GM12865 (cell line): ENCODE data around the gene CDHR4.

Experiments used
- DNase-seq: peaks from one replicate; pipeline ENCODE4 v3.0.0; 2010; ENCODE audit warnings: low read depth
- H3K4me3 ChIP-seq: 2 replicates; pipeline ENCODE4 v1.5.1; 2011; ENCODE audit warnings: mild to moderate bottlenecking, low read depth, low read length, control low read depth
- TF ChIP-seq, protein P1 (sequence below): IDR thresholded peaks from 2 replicates; pipeline ENCODE4 v1.5.1; 2011; ENCODE audit warnings: low read length, control low read depth, low read depth, inconsistent platforms; ENCODE audit not compliant: insufficient read depth; ENCODE audit errors: missing control alignments

Gene CDHR4

DNA sequence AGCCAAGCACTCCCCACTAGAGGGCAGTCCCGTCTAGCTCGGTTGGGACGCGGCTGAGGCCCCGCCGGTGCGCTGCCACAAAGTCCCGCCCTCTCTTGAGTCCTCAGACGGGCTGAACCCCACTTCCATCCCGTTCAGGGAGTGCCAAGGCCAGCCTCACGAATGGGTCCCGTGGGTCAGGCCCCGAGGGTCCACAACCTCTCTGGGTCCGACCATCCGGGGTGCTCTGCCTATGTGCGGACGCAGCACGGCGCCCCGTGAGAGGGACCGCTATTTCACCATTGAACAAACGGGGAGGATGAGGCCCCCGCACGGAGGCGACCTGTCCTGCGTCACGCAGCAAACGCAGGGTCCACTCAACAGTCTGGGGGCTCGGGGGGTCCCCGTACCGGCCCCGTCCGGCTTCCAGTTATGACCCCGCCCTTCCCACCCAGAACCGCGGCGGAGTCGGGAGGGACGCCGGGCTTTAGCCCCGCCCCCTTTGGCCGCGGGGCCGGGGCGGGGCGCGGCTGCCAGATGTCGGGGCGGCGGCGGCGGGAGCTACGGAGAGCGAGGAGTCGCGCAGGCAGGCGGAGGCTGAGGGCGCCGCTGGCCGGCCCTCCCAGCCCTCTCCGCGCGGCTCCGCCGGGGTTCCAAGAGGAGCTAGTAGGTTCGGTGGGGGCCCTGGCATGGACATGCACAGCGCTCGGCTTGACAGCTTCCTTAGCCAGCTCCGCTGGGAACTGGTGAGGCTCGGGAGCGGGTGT, 3.2 kb upstream of the CDHR4 start, which contains the start of gene INKA1:
Gene INKA1 (plus strand): TSS at position 543 of the 746 bp plus-strand sequence. CDS start 132 bp downstream, at position 675.
- DNase-seq, result peak; percentile 92
- peak within 1 kb of the TSS; percentile 89 for H3K4me3 ChIP-seq
- TF ChIP-seq, protein P1, sequence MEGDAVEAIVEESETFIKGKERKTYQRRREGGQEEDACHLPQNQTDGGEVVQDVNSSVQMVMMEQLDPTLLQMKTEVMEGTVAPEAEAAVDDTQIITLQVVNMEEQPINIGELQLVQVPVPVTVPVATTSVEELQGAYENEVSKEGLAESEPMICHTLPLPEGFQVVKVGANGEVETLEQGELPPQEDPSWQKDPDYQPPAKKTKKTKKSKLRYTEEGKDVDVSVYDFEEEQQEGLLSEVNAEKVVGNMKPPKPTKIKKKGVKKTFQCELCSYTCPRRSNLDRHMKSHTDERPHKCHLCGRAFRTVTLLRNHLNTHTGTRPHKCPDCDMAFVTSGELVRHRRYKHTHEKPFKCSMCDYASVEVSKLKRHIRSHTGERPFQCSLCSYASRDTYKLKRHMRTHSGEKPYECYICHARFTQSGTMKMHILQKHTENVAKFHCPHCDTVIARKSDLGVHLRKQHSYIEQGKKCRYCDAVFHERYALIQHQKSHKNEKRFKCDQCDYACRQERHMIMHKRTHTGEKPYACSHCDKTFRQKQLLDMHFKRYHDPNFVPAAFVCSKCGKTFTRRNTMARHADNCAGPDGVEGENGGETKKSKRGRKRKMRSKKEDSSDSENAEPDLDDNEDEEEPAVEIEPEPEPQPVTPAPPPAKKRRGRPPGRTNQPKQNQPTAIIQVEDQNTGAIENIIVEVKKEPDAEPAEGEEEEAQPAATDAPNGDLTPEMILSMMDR, result peak; percentile 93

DNA sequence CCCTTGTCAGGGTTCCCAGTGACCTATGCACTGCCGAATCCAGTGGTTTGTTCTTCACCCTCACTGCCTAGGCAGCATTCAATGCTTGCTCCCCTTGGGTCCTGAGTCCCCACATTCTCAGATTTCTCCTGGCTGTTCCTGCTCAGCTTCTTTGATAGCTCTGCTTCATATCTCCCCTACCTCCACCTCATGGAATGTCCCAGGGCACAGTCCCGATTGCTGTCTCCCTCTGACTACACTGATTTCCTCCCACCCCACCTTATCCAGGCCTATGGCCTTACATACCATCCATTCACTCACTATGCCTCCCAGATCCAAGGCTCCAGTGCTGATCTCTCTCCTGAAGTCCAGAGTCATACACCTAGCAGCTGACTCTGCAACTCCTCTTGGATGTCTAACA, 1.5 kb upstream of the CDHR4 start:
- H3K4me3 ChIP-seq, result no peak overlapping the region
- TF ChIP-seq, protein P1, result no peak
- no peak for DNase-seq

DNA sequence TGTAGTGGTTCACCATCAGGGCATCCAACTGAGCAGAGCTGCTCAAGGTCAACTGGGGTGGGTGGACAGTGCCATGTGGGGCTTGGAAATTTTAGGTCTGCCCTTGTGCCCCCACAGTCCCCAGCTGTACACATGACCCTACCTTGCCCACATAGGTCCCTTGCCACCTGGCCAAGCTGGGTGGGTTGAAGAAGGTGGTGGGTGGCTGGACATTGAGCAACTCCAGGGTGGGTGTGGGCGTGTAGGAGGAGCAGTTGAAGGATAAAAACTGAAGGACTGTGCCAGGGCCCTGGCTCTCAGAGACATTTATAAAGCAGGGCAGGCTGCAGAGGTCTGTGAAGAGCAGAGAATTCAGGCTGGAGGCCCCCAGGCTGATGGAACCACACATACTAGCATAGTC, 568 bp downstream of the CDHR4 start:
- H3K4me3 ChIP-seq, result no peak overlapping the region

DNA sequence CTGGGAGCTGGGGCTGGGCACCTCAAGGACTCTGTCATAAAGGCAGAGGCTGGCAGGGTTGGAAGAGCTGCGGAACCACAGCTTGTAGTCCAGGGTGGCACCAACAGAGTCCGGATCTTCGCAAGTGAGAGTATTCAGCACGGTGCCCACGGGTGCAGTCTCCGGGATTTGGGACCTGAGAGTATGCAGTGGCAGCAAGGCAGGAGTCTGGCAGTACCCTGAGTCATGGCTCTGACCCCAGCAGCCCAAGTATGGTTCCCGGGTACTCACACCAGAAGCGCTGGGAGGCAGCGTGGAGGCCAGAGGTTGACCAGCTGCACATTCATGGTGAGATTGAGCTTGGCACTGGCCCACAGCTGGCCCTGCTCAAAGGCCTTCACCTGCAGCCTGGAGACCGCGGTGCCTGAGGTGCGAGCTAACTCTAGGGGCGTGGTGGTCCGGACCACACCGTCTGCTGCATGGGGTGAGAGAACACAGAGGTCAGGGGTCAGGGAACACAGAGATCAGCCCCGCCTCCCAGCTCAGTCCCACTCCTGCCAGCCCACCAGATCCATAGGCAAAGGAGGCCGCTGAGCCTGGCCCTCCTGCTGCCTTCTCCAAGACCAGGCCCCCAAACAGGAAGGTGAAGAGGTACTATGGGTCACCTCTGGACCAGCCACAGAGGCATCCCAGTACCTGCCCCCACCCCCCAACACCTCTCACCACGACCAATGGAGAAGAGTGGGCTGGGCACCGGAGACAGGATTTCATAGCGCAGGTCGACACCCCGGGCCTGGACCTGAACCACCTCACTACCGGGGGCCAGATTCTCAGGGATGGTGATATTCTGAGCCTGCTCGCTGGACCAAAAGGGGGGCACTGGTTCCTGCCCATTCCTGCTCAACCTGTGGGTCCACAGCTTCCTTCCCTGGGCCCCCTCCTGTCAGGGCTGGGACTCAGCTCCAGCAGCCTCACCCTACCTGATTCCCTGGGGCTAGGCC, 4.5 kb downstream of the CDHR4 start:
- no peak for DNase-seq
- no peak overlapping the region for H3K4me3 ChIP-seq
- TF ChIP-seq, protein P1, result no peak

More for the DNA sequence above, 568 bp downstream of the CDHR4 start:
- no peak for DNase-seq
- TF ChIP-seq, protein P1, result no peak

DNA sequence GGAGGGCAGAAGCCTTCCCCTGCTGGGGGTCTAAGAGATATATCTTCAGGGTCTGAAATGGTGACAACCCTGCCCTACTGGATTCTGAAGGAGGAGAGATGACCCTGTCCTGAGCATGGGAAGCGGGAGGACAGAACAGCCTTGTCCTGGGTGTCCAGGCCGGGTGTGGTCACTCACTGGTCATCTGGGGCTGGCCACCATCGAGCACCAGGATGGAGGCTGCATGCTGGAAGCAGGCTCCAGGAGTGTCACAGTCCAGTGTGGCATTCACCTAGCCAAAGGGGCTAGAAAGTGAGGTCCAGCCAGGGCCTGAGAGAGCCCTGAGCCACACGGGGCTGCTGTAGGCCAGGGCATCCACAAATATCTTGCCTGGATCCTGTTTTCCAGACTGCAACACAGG, 5.2 kb downstream of the CDHR4 start:
- DNase-seq, result no peak
- H3K4me3 ChIP-seq, result no peak overlapping the region
- TF ChIP-seq, protein P1, result no peak

DNA sequence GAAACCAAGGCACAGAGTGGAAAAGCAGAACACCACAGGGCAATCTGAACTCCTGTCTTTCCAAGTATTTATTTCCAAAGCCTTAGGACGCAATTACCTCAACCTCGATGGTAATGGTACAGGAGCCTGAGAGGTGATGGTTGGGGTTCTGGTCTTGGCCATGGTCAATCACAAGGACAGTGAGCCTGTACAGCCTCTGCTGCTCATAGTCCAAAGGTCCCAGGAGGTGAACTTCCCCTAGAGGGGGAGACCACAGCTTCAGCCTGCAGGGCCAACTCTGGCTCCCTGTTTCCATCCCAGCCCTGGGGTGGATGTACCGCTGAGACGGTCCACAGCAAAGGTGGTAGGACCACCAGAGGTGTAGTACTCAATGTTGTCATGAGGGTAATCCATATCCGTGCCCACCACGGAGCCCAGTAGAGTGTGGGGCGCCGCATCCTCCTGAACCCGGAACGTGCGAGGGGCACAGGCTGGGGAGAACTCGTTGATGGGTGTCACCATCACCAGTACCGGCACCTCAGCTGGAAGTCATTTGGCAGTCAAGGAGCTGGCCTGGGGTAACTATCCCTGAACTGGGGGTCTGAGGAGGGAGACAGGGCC, 6.1 kb downstream of the CDHR4 start:
- H3K4me3 ChIP-seq, result no peak overlapping the region
- DNase-seq, result no peak
- TF ChIP-seq, protein P1, result no peak
